Nephron progenitor cell (in vitro differentiated cells): ENCODE data around the gene CPT1B.

Source experiments
- DNase-seq: peaks from one replicate; pipeline ENCODE4 v3.0.0; 2021
- H3K27ac Mint-ChIP-seq: 2 replicates; pipeline ENCODE4 v1.8.0; 2021; ENCODE audit warnings: mild to moderate bottlenecking, moderate library complexity, mixed read lengths
- H3K27me3 Mint-ChIP-seq: 2 replicates; pipeline ENCODE4 v1.8.0; 2021; ENCODE audit warnings: mild to moderate bottlenecking, low read depth, mixed read lengths; ENCODE audit not compliant: poor library complexity
- H3K36me3 Mint-ChIP-seq: 2 replicates; pipeline ENCODE4 v1.8.0; 2021; ENCODE audit warnings: low read depth, mixed read lengths
- H3K4me1 Mint-ChIP-seq: 2 replicates; pipeline ENCODE4 v1.8.0; 2021; ENCODE audit warnings: mixed read lengths
- H3K4me3 Mint-ChIP-seq: 2 replicates; pipeline ENCODE4 v1.8.0; 2021; ENCODE audit warnings: mild to moderate bottlenecking, moderate library complexity, mixed read lengths
- H3K9me3 Mint-ChIP-seq: 2 replicates; pipeline ENCODE4 v1.8.0; 2021; ENCODE audit warnings: mild to moderate bottlenecking, moderate library complexity, mixed read lengths
- CTCF ChIP-seq: fragments of 200-600 bp; sonication (generic); IDR thresholded peaks from 2 replicates; pipeline ENCODE4 v1.5.0; 2021; ENCODE audit warnings: antibody characterized with exemption

CPT1B gene

GRCh38 chr22:50606946-50607658 is 28.9 kb upstream of the CPT1B start:
- TF ChIP-seq CTCF = no peak
- Mint-ChIP-seq H3K4me3 (no peak overlapping the region), H3K27ac (no peak overlapping the region), H3K36me3 (no peaks in the 10 kb centered on the region), H3K4me1 (peaks cover 29% of the 10 kb centered on the region), H3K27me3 (peaks cover 13% of the 10 kb centered on the region), H3K9me3 (no peaks in the 10 kb centered on the region)
- no peak for DNase-seq

GRCh38 chr22:50606165-50606945 is 28.1 kb upstream of the CPT1B start:
- DNase-seq = no peak
- Mint-ChIP-seq H3K27me3 (peaks cover 19% of the 10 kb centered on the region), H3K27ac (no peak overlapping the region), H3K4me1 (peaks cover 35% of the 10 kb centered on the region), H3K9me3 (no peaks in the 10 kb centered on the region), H3K36me3 (no peaks in the 10 kb centered on the region), H3K4me3 (no peak overlapping the region)
- TF ChIP-seq CTCF = no peak

- peaks cover 35% of the 10 kb centered on the region for H3K4me1 Mint-ChIP-seq
- H3K36me3 Mint-ChIP-seq = no peaks in the 10 kb centered on the region
- no peak overlapping the region for H3K27ac Mint-ChIP-seq
- no peak for DNase-seq
- TF ChIP-seq CTCF = no peak
- H3K4me3 Mint-ChIP-seq = no peak overlapping the region
- H3K9me3 Mint-ChIP-seq = no peaks in the 10 kb centered on the region
- peaks cover 19% of the 10 kb centered on the region for H3K27me3 Mint-ChIP-seq
Observed at GRCh38 chr22:50605613-50606074, 27.4 kb upstream of the CPT1B start.

GRCh38 chr22:50605002-50605612 is 26.9 kb upstream of the CPT1B start:
- Mint-ChIP-seq H3K27ac (no peak overlapping the region), H3K36me3 (no peaks in the 10 kb centered on the region), H3K4me3 (no peak overlapping the region), H3K4me1 (peaks cover 35% of the 10 kb centered on the region), H3K27me3 (peaks cover 20% of the 10 kb centered on the region), H3K9me3 (no peaks in the 10 kb centered on the region)
- no peak for DNase-seq
- TF ChIP-seq CTCF = no peak

- no peak for DNase-seq
Observed at GRCh38 chr22:50604256-50605001, 26.2 kb upstream of the CPT1B start.

More at GRCh38 chr22:50604256-50605001, 26.2 kb upstream of the CPT1B start:
- Mint-ChIP-seq H3K27me3 (peaks cover 27% of the 10 kb centered on the region), H3K36me3 (no peaks in the 10 kb centered on the region), H3K4me3 (no peak overlapping the region), H3K4me1 (peaks cover 35% of the 10 kb centered on the region), H3K27ac (no peak overlapping the region), H3K9me3 (no peaks in the 10 kb centered on the region)
- TF ChIP-seq CTCF = no peak
